Measurements from ENCODE around the gene ARHGAP4. TPM values are rescaled to one million over a fixed set of nuclear protein-coding genes. Genes with fewer than 3 reads are reported as not detected.

ARHGAP4 gene
- total and polyA plus RNA-seq, 10 of the 15 experiments (the other 5 are each of a cell fraction or from before 2014, with no cell fraction given): 0.71 to 120 (median 44.3) TPM

DNA sequence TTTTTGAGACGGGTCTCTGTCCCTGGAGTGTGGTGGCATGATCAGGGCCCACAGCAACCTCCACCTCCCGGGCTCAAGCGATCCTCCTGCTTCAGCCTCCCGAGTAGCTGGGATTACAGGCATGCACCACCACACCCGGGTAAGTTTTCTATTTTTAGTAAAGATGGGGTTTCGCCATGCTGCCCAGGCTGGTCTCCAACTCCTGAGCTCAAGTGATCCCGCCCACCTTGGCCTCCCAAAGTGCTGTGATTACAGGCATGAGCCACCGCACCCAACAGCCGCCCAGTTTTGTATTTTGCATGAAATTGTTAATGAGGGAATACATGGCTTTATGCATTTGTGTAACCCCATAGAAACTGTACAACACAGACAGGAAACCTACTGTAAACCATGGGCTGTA, 2.8 kb upstream of the ARHGAP4 start (continued):
- TF ChIP-seq, protein P1, sequence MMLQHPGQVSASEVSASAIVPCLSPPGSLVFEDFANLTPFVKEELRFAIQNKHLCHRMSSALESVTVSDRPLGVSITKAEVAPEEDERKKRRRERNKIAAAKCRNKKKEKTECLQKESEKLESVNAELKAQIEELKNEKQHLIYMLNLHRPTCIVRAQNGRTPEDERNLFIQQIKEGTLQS (IDR thresholded peaks at IDR 0.05; ENCODE audit: borderline replicate concordance, extremely low read depth, low read depth, low read length): no peak
- no peak for TF ChIP-seq TAF1 (IDR thresholded peaks at IDR 0.05; ENCODE audit: borderline replicate concordance, low read depth, low read length)
- TF ChIP-seq ZNF592 (IDR thresholded peaks at IDR 0.05): no peak

DNA sequence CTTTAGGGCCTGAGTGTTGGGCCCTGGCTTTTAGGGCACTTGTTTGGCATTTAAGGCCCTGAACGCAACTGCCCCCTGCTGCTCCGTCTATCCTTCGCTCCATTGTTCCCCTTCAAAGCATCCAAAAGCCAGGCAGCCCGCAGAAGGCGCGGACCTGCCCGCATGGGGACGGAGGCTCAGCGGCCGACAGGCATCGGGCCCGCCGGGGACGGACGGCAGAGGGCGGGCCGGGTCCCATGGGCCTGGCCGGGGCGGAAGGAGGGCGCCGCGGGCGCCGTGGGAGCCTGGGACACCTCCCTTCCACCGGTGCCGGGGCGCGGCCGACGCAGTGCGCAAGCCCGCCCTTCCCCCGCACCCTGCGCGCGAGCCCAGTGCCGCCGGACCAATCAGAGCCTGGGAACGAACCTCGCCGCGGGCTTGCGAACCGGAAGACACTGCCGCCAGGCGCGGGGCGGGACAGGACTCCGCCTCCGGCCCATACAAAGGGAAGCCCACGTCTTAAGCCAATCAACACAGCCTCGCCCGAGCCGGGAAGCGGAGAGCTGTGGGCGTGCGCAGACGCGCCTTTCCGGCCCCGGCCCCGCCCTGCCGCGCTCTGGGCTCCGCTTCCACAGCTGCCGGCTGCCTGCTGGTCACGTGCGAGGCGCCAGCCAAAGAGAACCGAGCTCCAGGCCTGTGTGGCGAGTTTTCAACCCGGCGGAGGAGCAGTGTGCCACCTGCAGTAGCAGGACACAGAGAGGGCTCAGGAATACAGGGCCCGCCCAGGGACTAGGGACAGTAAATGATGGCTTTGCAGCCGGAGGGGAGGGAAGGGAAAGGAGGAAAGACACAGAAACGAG, 2.1 kb upstream of the ARHGAP4 start:
- H3K79me2 ChIP-seq (ENCODE audit: control insufficient read depth, insufficient read depth, low read length): peaks cover 33% of the 10 kb centered on the region
- ATAC-seq (peak; percentile 78), FAIRE-seq (peak; percentile 95), DNase-seq (ENCODE audit: low read depth, low spot score) (peak; percentile 91)
- intact Hi-C loops (cut with micrococcal nuclease; ENCODE audit: unreplicated experiment) (loop anchor here (2.0 to 5.0 kb wide), 4 partner anchors 43 to 444 kb away; partner anchors contain the start of genes ABCD1, BCAP31, FLNA and HCFC1), in situ Hi-C loops (cut with MboI) (loop anchor here (10.0 kb wide), 1 partner anchor 57 kb away; no protein-coding TSS in a partner anchor)
- SMC1A ChIA-PET (ENCODE audit: uncharacterized antibody, unreplicated experiment): interaction anchor here (0.6 to 5.5 kb wide), 3 partner anchors 19 to 74 kb away, joined by 3 to 61 read pairs (median 5); no protein-coding TSS in a partner anchor
- no TSS peak for BruUV-seq (replicated peaks)
- H3K9me3 ChIP-seq (replicated peaks; ENCODE audit: control insufficient read depth, insufficient read depth, low read length): no peaks in the 10 kb centered on the region; the same call in 2 of the 3 replicates
- POLR2A ChIA-PET: interaction anchor here (0.5 to 5.8 kb wide), 9 partner anchors 9 to 201 kb away, joined by 3 to 68 read pairs (median 4); partner anchors contain the start of genes HCFC1, IDH3G, SSR4 and TMEM187
- peak overlapping the region; percentile 97 for H3K9ac ChIP-seq (ENCODE audit: control insufficient read depth, insufficient read depth, low read length)
- WGBS (ENCODE audit: insufficient coverage, insufficient replicate concordance, low lambda C conversion rate, missing lambda C conversion rate): 2% methylated on average over 71 of the region's 76 CpGs
- CTCF ChIA-PET: interaction anchor here (0.6 to 8.7 kb wide), 7 partner anchors 19 to 206 kb away, joined by 3 to 172 read pairs (median 4); partner anchors contain the start of genes PLXNB3 and RENBP
- no peak overlapping the region for H2AFZ ChIP-seq (ENCODE audit: control insufficient read depth, low read depth, low read length)
- H3K4me1 ChIP-seq (ENCODE audit: control insufficient read depth, insufficient read depth, low read length): peaks cover 9% of the 10 kb centered on the region; the same call in 1 of the 2 replicates
- peak overlapping the region; percentile 74 for H3K4me3 ChIP-seq
- H3K27me3 ChIP-seq (replicated peaks in 1 of 2; ENCODE audit: control insufficient read depth in 2 of 2, insufficient read depth in 2 of 2, low read length in 1 of 2): no peaks in the 10 kb centered on the region
- peak overlapping the region; percentile 98 for H3K27ac ChIP-seq (ENCODE audit: control insufficient read depth, insufficient read depth)
- H3K4me2 ChIP-seq (ENCODE audit: control insufficient read depth, insufficient read depth): peak overlapping the region; percentile 93
- H4K20me1 ChIP-seq (ENCODE audit: control insufficient read depth, insufficient read depth): no peaks in the 10 kb centered on the region
- peaks cover 0 to 2% of the 10 kb centered on the region in 2 experiments; a peak in 3 of 4 replicates for H3K36me3 ChIP-seq (ENCODE audit: control insufficient read depth in 2 of 2, insufficient read depth in 2 of 2, low read length in 1 of 2)
- RAD21 ChIA-PET (ENCODE audit: unreplicated experiment): interaction anchor here (1.0 to 6.2 kb wide), 4 partner anchors 17 to 134 kb away, joined by 3 to 48 read pairs (median 8); partner anchors contain the start of genes HCFC1, IDH3G and SSR4
- TF ChIP-seq GABPA (IDR thresholded peaks at IDR 0.05; ENCODE audit: low read depth): peak; percentile 59
- peak; percentile 56; the same call in 1 of the 2 replicates for TF ChIP-seq TCF3 (IDR thresholded peaks at IDR 0.05; ENCODE audit: borderline replicate concordance, insufficient read depth, low read depth, low read length)
- 0 out of 3 replicates have a peak, but pooled peaks have one; percentile 51 for TF ChIP-seq POU2F2 (IDR thresholded peaks at IDR 0.05; ENCODE audit: borderline replicate concordance, low read depth, low read length)
- TF ChIP-seq, protein P2, sequence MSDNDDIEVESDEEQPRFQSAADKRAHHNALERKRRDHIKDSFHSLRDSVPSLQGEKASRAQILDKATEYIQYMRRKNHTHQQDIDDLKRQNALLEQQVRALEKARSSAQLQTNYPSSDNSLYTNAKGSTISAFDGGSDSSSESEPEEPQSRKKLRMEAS (IDR thresholded peaks at IDR 0.05; ENCODE audit: low read depth, low read length): 0 out of 2 replicates have a peak, but pooled peaks have one; percentile 33
- peak; percentile 13; the same call in 1 of the 2 replicates for TF ChIP-seq TBL1XR1 (IDR thresholded peaks at IDR 0.05; ENCODE audit: low read depth, low read length)
- TF ChIP-seq LARP7 (IDR thresholded peaks at IDR 0.05): peak; percentile 68
- 0 out of 2 replicates have a peak, but pooled peaks have one; percentile 29 for TF ChIP-seq HCFC1 (IDR thresholded peaks at IDR 0.05; ENCODE audit: low read length)
- TF ChIP-seq KLF5 (IDR thresholded peaks at IDR 0.05; ENCODE audit: partially characterized antibody): peak; percentile 46
- peak; percentile 74 for TF ChIP-seq MXI1 (IDR thresholded peaks at IDR 0.05; ENCODE audit: low read depth, low read length)
- peak; percentile 9 for TF ChIP-seq FOS (IDR thresholded peaks at IDR 0.05; ENCODE audit: borderline replicate concordance, extremely low read depth, insufficient read length)
- TF ChIP-seq, protein P3, sequence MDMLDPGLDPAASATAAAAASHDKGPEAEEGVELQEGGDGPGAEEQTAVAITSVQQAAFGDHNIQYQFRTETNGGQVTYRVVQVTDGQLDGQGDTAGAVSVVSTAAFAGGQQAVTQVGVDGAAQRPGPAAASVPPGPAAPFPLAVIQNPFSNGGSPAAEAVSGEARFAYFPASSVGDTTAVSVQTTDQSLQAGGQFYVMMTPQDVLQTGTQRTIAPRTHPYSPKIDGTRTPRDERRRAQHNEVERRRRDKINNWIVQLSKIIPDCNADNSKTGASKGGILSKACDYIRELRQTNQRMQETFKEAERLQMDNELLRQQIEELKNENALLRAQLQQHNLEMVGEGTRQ (IDR thresholded peaks at IDR 0.05; ENCODE audit: borderline replicate concordance, low read depth, low read length): peak; percentile 62

Measured in GM12878 (cell line).